Psoas muscle (tissue), 8 donors: ENCODE results near the gene MYO7A. TPM values are rescaled to one million over a fixed set of nuclear protein-coding genes. Genes with fewer than 3 reads are reported as not detected.

ENCODE experiments used
- ATAC-seq, 4 donors: fragments of 200-7000 bp; cut with Tn5 transposase; one replicate each; pipeline ENCODE4 v1.9.1; 2020; ENCODE audit warnings: moderate library complexity in 3 of 4, mild to moderate bottlenecking in 2 of 4
- DNase-seq, 2 donors: peaks; one replicate each; pipeline ENCODE4 v3.0.0-alpha.2; 2020
- H3K27ac ChIP-seq: fragments of 200-600 bp; one replicate; pipeline ENCODE4 v1.8.0; 2022
- H3K27me3 ChIP-seq, 3 donors: fragments of 200-600 bp in 1 of 3; one replicate each; pipeline versions ENCODE4 v1.6.1 to v1.8.0; 2013 to 2022; ENCODE audit warnings: low read length in 2 of 3, mild to moderate bottlenecking in 2 of 3, moderate library complexity in 1 of 3; ENCODE audit not compliant: insufficient read depth in 3 of 3
- H3K36me3 ChIP-seq, 2 donors: fragments of 200-600 bp in 1 of 2; one replicate each; pipeline versions ENCODE4 v1.6.1 to v1.8.0; 2013 to 2022; ENCODE audit warnings: low read depth in 1 of 2, mild to moderate bottlenecking in 1 of 2, moderate library complexity in 1 of 2; ENCODE audit not compliant: insufficient read depth in 1 of 2
- H3K4me1 ChIP-seq: fragments of 200-600 bp; one replicate; pipeline ENCODE4 v1.8.0; 2022
- H3K4me3 ChIP-seq: fragments of 200-600 bp; one replicate; pipeline ENCODE4 v1.8.0; 2022; ENCODE audit warnings: mild to moderate bottlenecking
- H3K9me3 ChIP-seq: fragments of 200-600 bp; one replicate; pipeline ENCODE4 v1.8.0; 2022
- CTCF ChIP-seq: fragments of 200-600 bp; IDR thresholded peaks from one replicate; pipeline ENCODE4 v1.8.0; 2022; ENCODE audit warnings: antibody characterized with exemption
- WGBS, 3 donors: extraction: QIAGEN DNeasy Blood & Tissue Kit; methylation state at CpG; one replicate each; pipeline versions ENCODE4 v1.1.6 to v1.1.7; 2013; 5-methylcytosine and 5-hydroxymethylcytosine counted together
- intact Hi-C, 2 donors: fragments of 100-400 bp; cut with DNase I; formaldehyde crosslinking; loops; one replicate each; pipeline versions ENCODE4 v1.11.0 to v1.14.2; 2022
- polyA plus RNA-seq, 3 donors: library from polyadenylated mRNA; stranded (reverse); fragments of 200-250 nt; gene quantifications; one replicate each; pipeline ENCODE4 v1.2.3, GENCODE V29; 2013
- total RNA-seq, 4 donors: library from RNA; stranded (reverse); fragmentation: NEBNext Ultra II Directional in 2 of 4; extraction: Animal tissue kit (Norgen Biotek cat#: 25700) in 2 of 4; gene quantifications; one replicate each; pipeline versions ENCODE4 v1.2.1 to v1.2.4, GENCODE V29; 2021 to 2023
- donor health status: healthy with polysubstance abuse.
- donor health status: DM: no; HTN: no; CAD: no; lungs with moderate emphysema.
- donor health status: Bipolar disorder and iron deficiency.
- donor health status: healthy.
- donor health status: DM: yes; HTN: yes; CAD: no.
- donor health status: DM: no; HTN: no; CAD: no.
- donor health status: DM: no; HTN: no; CAD: no.
- donor health status: DM: yes; HTN: yes; CAD: no.

MYO7A gene
- total and polyA plus RNA-seq, 7 donors = 0.62 to 3.0 (median 2.3) TPM

GRCh38 chr11:77193167-77193566, 65.1 kb downstream of the MYO7A start:
- intact Hi-C loops = no loop called here
- H3K4me1 ChIP-seq = no peaks in the 10 kb centered on the region
- no peak for TF ChIP-seq CTCF
- no peaks in the 10 kb centered on the region for H3K36me3 ChIP-seq
- H3K27ac ChIP-seq = no peak overlapping the region
- no peak for DNase-seq
- no peaks in the 10 kb centered on the region for H3K27me3 ChIP-seq
- no peak overlapping the region for H3K4me3 ChIP-seq
- H3K9me3 ChIP-seq = no peaks in the 10 kb centered on the region
- no peak for ATAC-seq

- TF ChIP-seq CTCF = no peak
- intact Hi-C loops = loop anchor here in 1 of 2 donors (2.0 kb wide), 1 partner anchor 355 kb away; no protein-coding TSS in a partner anchor
- DNase-seq (no peak), ATAC-seq (no peak)
- H3K27ac ChIP-seq = no peak overlapping the region
- H3K36me3 ChIP-seq = no peaks in the 10 kb centered on the region
- 91 to 94% (median 92%) methylated on average over 15 of the region's 15 CpGs for WGBS, 3 donors
- H3K4me1 ChIP-seq = no peaks in the 10 kb centered on the region
- H3K9me3 ChIP-seq = no peaks in the 10 kb centered on the region
- no peak overlapping the region for H3K4me3 ChIP-seq
- no peaks in the 10 kb centered on the region for H3K27me3 ChIP-seq
These were observed 66.1 kb downstream of the MYO7A start for GRCh38 chr11:77193911-77194830.

- intact Hi-C loops = loop anchor here (2.0 to 5.0 kb wide), 2 partner anchors 352 to 354 kb away; no protein-coding TSS in a partner anchor
- ATAC-seq (peak; percentile 29 to 63 (median 44)), DNase-seq (peak in 1 of 2 donors; percentile 47)
- Histone ChIP-seq H3K27me3 (no peaks in the 10 kb centered on the region), H3K27ac (no peak overlapping the region), H3K36me3 (no peaks in the 10 kb centered on the region), H3K4me3 (no peak overlapping the region), H3K9me3 (no peaks in the 10 kb centered on the region), H3K4me1 (no peaks in the 10 kb centered on the region)
- TF ChIP-seq CTCF = no peak
- 53 to 59% (median 57%) methylated on average over 15 to 16 of the region's 16 CpGs for WGBS, 3 donors
These were observed 67.2 kb downstream of the MYO7A start for GRCh38 chr11:77195071-77195755.

GRCh38 chr11:77196961-77197360, 68.9 kb downstream of the MYO7A start:
- 86 to 87% (median 87%) methylated on average over 8 of the region's 8 CpGs for WGBS, 3 donors

More at GRCh38 chr11:77196961-77197360, 68.9 kb downstream of the MYO7A start:
- ATAC-seq (no peak), DNase-seq (no peak)
- Histone ChIP-seq H3K4me3 (no peak overlapping the region), H3K27me3 (no peaks in the 10 kb centered on the region), H3K27ac (no peak overlapping the region), H3K9me3 (no peaks in the 10 kb centered on the region), H3K4me1 (no peaks in the 10 kb centered on the region), H3K36me3 (no peaks in the 10 kb centered on the region)
- TF ChIP-seq CTCF = no peak
- intact Hi-C loops = loop anchor here in 1 of 2 donors (5.0 kb wide), 1 partner anchor 350 kb away; no protein-coding TSS in a partner anchor
